GM21737 (cell line): ENCODE measurements around the gene CBX5.
"Not testable (repeated sequence)": the region's sequence is repeated elsewhere in the genome, so short reads cannot be mapped to it uniquely, and the experiment has no call there.

Experiments
- ATAC-seq: cut with Tn5 transposase; IDR thresholded peaks from one replicate; pipeline ENCODE4 v1.9.1; 2021; ENCODE audit warnings: mild to moderate bottlenecking, moderate library complexity; ENCODE audit not compliant: unreplicated experiment

The CBX5 gene

GRCh38 chr12:54272214-54272613 lies 7.7 kb downstream of the CBX5 start:
- ATAC-seq: no peak

DNA sequence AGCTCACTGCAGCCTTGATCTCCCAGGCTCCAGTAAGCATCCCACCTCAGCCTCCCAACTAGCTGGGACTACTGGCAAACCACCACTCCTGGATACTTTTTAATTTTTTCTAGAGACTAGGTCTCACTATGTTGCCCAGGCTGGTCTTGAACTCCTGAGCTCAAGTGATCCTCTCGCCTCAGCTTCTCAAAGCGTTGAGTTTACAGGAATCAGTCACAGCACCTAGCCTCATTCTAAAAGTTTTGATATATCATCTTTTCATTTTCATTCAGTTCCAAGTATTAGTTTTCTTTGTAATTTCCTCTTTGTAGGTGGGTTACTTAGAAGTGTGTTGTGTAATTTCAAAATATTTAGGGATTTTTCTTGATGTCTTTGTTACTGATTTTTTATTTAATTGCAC lies 9.6 kb downstream of the CBX5 start:
- ATAC-seq: no peak

- ATAC-seq: no peak
Observed at GRCh38 chr12:54266852-54267251, 13.1 kb downstream of the CBX5 start.

- ATAC-seq: no peak
Observed at GRCh38 chr12:54265364-54265812, 14.5 kb downstream of the CBX5 start.

GRCh38 chr12:54262403-54262925 lies 17.5 kb downstream of the CBX5 start:
- no peak for ATAC-seq

DNA sequence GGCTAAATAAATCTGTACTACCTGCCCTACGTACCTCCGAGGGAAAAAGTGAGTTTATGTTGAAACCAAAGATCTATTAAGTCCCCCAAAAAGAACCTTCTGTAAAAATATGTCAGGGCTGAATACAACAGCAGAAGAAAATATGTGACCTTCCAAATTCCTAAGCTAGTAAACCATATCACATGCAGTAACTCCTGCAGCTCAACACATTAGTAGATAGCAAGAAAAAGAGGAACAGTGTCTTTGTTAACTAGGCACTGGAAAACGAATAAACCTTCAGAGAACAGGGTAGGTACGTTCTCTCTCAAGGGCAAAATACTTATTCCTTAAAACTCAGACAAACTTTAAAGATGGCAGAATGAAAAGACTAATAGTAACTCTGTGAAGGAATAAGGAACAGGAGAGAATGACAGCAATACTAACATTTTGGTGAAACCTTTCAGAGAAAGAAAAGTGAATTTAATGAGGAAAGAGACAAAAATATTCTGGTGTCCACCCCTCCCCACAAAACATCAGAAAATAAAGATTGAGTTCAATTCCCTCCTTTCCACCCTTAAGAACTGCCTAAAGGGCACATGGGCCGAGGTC lies 18.0 kb downstream of the CBX5 start:
- no peak for ATAC-seq

- peak; percentile 80 for ATAC-seq
Observed at GRCh38 chr12:54259194-54260011, 20.5 kb downstream of the CBX5 start.

GRCh38 chr12:54258201-54258681 lies 21.7 kb downstream of the CBX5 start:
- no peak for ATAC-seq

- no peak for ATAC-seq
Observed at GRCh38 chr12:54257332-54257731, 22.6 kb downstream of the CBX5 start.

- ATAC-seq: no peak
Observed at GRCh38 chr12:54253240-54253639, 26.7 kb downstream of the CBX5 start.

- no peak for ATAC-seq
Observed at GRCh38 chr12:54251667-54252284, 28.1 kb downstream of the CBX5 start.

DNA sequence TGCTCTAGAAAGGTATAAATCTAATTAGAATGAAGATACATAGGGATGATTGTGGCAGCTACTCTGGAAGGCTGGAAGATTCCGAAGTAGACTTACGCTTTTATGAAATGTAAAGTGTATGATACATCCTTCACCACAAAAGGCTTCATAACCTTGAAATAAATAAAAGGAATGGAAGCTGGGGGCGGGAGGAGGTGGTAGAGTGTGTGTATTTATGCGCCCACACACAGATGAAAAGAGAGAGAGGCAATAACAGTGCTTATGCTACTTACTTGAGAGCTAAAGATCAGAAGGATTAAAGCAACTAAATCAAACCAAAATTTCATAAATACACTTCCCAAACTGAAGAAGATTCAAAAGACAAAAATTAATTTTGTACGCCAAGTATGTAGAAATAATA lies 30.4 kb downstream of the CBX5 start:
- ATAC-seq: no peak

GRCh38 chr12:54246011-54246641 lies 33.8 kb downstream of the CBX5 start:
- no peak for ATAC-seq

DNA sequence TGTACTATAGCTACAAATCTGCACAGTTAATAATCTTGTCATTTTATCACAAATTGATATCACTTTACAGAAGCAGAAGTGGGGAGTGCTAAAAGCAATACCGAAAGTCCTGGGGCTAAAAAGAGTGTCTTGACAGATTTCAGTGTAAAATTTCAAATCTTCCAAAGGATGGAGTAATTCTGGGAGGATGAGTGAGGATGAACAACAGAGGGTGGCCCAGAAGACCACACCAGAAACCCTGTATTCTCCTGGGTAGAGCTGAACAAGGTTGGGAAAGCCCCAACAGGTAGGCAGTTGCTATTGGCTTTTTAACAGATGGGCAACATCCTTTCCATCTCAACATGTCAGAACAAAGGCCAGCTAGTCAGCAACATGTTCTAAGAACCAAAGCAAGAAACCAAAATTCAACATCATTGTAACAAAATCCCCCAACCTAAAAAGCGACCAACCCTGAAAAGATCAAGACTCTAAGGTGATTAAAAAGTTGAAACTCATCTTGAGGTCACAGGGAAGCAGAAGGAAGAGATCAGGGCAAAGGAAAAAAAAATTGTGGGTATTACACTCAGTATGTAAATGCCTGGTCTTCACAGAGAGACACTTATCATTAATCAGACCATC lies 38.8 kb downstream of the CBX5 start:
- ATAC-seq: no peak

GRCh38 chr12:54240129-54240528 lies 39.8 kb downstream of the CBX5 start:
- no peak for ATAC-seq

- ATAC-seq: no peak
Observed at GRCh38 chr12:54239620-54240019, 40.3 kb downstream of the CBX5 start.

- ATAC-seq: no peak
Observed at GRCh38 chr12:54238531-54238930, 41.4 kb downstream of the CBX5 start.

DNA sequence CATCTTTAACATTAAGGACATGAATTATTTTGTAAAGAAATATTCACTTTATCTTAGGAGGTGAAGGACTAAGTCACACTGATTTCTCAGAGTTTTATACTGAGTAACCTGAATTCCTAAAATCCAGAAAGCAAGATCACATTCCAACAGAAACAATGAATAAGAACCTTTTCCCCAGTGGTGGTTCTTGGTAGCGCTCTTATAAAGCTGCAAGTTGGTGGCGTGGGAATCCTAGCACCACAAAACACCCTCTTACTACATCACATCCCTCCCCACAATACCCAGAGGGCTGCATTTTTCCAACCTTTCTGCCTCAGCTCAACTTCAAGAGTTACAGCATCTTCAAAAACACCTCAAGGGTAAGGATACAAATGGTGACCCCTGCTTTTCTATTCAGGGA lies 47.1 kb downstream of the CBX5 start:
- ATAC-seq: no peak

GRCh38 chr12:54231269-54231668 lies 48.7 kb downstream of the CBX5 start:
- ATAC-seq: not testable (repeated sequence)

DNA sequence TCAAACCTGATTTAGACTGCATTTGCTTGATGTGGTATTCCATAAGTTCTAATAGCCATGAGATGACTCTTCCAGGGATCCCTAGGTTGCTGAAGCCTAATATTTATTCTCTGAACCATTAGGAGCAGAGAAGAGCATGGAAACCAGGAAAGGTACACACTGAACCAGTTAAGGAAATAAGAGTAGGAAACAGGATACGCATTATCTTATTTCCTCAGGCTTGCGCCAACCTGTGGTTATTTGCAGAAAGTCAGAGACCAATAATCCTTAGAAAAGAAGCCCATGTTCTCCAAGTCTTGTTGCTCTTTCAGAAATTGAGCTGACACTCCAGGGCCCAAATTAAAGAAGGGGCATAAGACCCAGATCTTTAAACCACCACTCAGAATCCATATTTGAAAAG lies 49.4 kb downstream of the CBX5 start:
- ATAC-seq: no peak
